ENCODE data around the gene SEMA6C.
"Not testable (repeated sequence)": the region's sequence is repeated elsewhere in the genome, so short reads cannot be mapped to it uniquely, and the experiment has no call there.

The SEMA6C gene

DNA sequence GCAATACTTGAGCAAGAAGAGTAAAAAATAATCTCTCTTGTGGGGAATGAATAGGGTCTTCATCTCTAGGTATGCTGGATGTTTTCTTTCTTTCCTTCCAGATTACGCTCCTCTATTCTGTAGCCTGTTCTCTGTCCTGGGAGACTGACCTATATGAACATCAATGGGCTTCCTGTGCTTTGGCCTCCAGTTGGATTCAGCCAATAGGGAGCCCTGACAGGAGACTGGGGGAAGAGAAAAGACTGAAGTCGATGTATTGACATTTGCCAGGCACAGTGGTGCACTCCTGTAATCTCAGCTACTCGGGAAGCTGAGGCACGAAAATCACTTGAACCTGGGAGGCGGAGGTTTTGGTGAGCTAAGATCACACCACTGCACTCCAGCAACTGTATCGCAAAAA, 17.6 kb downstream of the SEMA6C start:
- ATAC-seq (replicated peaks) (no peak), DNase-seq (no peak)
- peaks cover 0 to 10% of the 10 kb centered on the region in 2 donors for H3K36me3 Mint-ChIP-seq
- H3K27ac Mint-ChIP-seq = no peak overlapping the region
- no peak overlapping the region for H3K4me3 Mint-ChIP-seq
- H3K27me3 Mint-ChIP-seq = no peaks in the 10 kb centered on the region
- H3K9me3 Mint-ChIP-seq = no peaks in the 10 kb centered on the region
- peaks cover 3 to 7% of the 10 kb centered on the region in 2 donors for H3K4me1 Mint-ChIP-seq

DNA sequence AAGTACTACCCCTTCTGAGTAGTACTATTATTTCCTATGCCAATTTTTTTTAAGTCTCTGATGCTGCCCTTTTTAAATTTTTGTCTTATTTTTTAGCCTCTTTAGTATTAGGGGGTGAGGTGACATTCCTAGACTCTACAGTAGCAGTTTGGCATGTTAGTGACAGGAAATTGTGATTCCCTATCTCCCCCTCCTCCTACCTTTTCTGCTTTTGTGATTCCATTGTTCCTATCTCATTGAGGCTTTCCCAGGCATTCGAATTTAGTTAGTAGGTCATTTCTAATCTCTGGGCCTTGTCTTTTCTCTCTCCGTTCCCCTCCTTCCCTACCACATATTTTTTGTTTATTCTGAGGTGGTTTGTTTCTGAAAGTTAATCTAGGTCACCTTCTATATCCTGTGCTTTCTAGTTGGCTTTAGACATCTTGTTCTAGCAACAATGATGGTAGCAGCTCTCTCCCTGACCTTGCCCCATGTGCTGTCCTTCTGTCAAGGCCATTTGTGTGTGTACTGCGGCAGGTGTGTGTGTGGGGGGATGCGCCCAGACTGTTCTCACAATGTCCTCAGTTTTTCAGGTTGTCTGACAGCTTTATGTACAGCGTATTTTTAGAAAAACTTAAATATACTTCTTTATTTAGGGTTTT, 21.5 kb downstream of the SEMA6C start:
- H3K27me3 Mint-ChIP-seq = no peaks in the 10 kb centered on the region
- no peak for ATAC-seq (replicated peaks)
- H3K36me3 Mint-ChIP-seq = peaks cover 0 to 21% of the 10 kb centered on the region in 2 donors
- H3K9me3 Mint-ChIP-seq = no peaks in the 10 kb centered on the region
- DNase-seq = no peak
- no peak overlapping the region for H3K27ac Mint-ChIP-seq
- no peak overlapping the region for H3K4me3 Mint-ChIP-seq
- no peaks in the 10 kb centered on the region for H3K4me1 Mint-ChIP-seq

DNA sequence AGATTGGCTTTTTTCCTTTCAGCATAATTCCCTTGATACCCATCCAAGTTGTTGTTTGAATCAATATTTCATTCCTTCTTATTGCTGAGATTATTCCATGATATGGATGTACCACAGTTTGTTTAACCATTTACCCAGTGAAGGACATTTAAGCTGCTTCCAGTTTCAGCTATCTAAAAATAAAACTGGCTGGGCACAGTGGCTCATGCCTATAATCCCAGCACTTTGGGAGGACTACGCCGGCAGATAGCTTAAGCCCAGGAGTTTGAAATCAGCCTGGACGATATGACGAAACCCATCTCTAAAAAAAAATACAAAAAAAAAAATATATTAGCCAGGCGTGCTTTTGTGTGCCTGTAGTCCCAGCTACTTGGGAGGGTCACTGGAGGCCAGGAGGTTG, 32.6 kb downstream of the SEMA6C start:
- ATAC-seq (replicated peaks) = no peak
- Mint-ChIP-seq H3K27me3 (no peaks in the 10 kb centered on the region), H3K36me3 (peaks cover 7 to 12% of the 10 kb centered on the region in 2 donors)

GRCh38 chr1:151108331-151108730, 38.1 kb downstream of the SEMA6C start:
- Mint-ChIP-seq H3K27ac (no peak overlapping the region), H3K27me3 (no peaks in the 10 kb centered on the region), H3K4me1 (no peaks in the 10 kb centered on the region), H3K9me3 (no peaks in the 10 kb centered on the region), H3K36me3 (peaks cover 9 to 11% of the 10 kb centered on the region in 2 donors), H3K4me3 (no peak overlapping the region)
- ATAC-seq (replicated peaks) = no peak
- DNase-seq = no peak

More for the DNA sequence above, 32.6 kb downstream of the SEMA6C start:
- H3K27ac Mint-ChIP-seq = no peak overlapping the region
- H3K9me3 Mint-ChIP-seq = no peaks in the 10 kb centered on the region
- DNase-seq = no peak
- no peaks in the 10 kb centered on the region for H3K4me1 Mint-ChIP-seq
- H3K4me3 Mint-ChIP-seq = no peak overlapping the region

DNA sequence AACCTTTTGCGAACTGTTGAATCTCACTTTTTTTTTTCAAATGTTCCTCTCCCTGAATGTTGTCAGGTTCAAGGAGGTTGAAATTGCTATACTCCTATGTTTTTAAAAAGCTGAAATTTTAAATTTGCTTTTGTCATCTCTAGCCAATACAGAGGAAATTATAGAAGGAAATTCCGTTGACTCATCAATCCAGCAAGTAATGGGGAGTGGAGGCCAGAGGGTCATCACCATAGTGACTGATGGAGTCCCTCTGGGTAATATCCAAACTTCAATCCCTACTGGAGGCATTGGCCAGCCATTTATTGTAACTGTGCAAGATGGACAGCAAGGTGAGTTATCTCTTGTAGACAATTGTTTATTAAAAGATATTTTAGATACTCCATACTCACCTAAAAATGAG, 39.5 kb downstream of the SEMA6C start:
- ATAC-seq (replicated peaks) (no peak), DNase-seq (no peak)
- no peak overlapping the region for H3K27ac Mint-ChIP-seq
- H3K36me3 Mint-ChIP-seq = peaks cover 9 to 11% of the 10 kb centered on the region in 2 donors
- no peaks in the 10 kb centered on the region for H3K27me3 Mint-ChIP-seq
- no peaks in the 10 kb centered on the region for H3K9me3 Mint-ChIP-seq
- no peaks in the 10 kb centered on the region for H3K4me1 Mint-ChIP-seq
- H3K4me3 Mint-ChIP-seq = no peak overlapping the region

GRCh38 chr1:151104630-151105029, 41.8 kb downstream of the SEMA6C start:
- Mint-ChIP-seq H3K9me3 (no peaks in the 10 kb centered on the region), H3K27me3 (no peaks in the 10 kb centered on the region), H3K4me1 (no peaks in the 10 kb centered on the region), H3K27ac (no peak overlapping the region), H3K36me3 (peaks cover 7% of the 10 kb centered on the region in 2 donors), H3K4me3 (no peak overlapping the region)
- DNase-seq (no peak), ATAC-seq (replicated peaks) (no peak)

DNA sequence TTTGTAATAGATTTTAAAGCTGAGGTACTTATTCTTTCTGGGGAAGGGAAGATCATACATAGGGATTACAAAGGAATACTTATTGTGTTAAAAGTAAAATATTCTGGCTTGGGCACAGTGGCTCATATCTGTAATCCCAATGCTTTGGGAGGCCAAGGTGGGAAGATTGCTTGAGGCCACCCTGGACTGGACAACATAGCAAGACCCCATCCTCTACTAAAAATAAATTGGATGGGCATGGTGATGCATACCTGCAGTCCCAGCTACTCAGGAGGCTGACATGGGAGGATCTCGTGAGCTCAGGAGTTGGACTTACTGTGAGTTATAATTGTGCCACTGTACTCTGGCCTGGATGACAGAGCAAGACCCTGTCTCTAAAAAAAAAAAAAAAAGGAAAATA, 48.3 kb downstream of the SEMA6C start:
- Mint-ChIP-seq H3K4me1 (no peaks in the 10 kb centered on the region), H3K9me3 (no peaks in the 10 kb centered on the region), H3K36me3 (peaks cover 0 to 6% of the 10 kb centered on the region in 2 donors), H3K27me3 (no peaks in the 10 kb centered on the region), H3K4me3 (no peak overlapping the region), H3K27ac (no peak overlapping the region)
- DNase-seq (no peak), ATAC-seq (replicated peaks) (no peak)

DNA sequence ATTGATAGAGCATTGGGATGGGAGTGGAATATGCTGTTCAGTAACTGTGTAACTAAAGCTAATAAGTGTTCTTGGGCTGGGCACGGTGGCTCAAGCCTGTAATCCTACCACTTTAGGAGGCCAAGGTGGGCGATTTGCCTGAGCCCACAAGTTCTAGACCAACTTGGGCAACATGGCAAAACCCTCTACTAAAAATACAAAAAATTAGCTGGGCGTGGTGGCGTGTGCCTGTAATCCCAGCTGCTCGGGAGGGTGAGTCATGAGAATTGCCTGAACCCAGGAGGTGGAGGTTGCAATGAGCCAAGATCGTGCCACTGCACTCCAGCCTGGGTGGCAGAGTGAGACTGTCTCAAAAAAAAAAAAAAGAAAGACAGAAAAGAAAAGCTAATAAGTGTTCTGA, 49.0 kb downstream of the SEMA6C start:
- not testable (repeated sequence) for ATAC-seq (replicated peaks); H3K4me1 Mint-ChIP-seq; H3K27me3 Mint-ChIP-seq; DNase-seq; H3K9me3 Mint-ChIP-seq; H3K4me3 Mint-ChIP-seq; H3K27ac Mint-ChIP-seq
- H3K36me3 Mint-ChIP-seq = peaks cover 0 to 10% of the 10 kb centered on the region in 2 donors

DNA sequence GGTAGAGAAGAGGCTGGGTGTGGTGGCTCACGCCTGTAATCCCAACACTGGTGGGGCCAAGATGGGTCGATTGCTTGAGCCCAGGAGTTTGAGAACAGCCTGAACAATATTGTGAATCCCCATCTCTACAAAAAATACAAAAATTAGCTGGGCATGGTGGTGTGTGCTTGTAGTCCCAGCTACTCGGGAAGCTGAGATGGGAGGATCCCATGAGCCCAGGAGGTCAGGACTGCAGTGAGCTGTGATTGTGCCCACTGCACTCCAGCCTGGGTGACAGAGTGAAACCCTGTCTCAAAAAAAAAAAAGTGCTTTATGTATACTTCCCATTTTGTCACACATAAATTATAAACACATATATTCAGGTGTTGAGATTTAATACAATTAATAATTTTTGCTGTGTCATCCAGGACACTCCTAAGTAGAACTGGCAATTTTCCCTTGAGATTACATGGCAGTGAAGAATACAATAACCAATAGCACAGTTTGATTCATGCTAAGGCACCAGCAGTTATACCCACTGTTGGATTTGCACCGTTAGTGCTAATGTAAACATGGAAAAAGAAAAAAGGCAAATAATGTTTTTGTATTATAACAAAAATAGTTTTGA, 60.4 kb downstream of the SEMA6C start:
- no peak overlapping the region for H3K4me3 Mint-ChIP-seq

More for the DNA sequence above, 60.4 kb downstream of the SEMA6C start:
- H3K27ac Mint-ChIP-seq = no peak overlapping the region
- no peaks in the 10 kb centered on the region for H3K9me3 Mint-ChIP-seq
- H3K36me3 Mint-ChIP-seq = peaks cover 5 to 7% of the 10 kb centered on the region in 2 donors
- peaks cover 3 to 10% of the 10 kb centered on the region in 2 donors for H3K4me1 Mint-ChIP-seq
- ATAC-seq (replicated peaks) (no peak), DNase-seq (no peak)
- no peaks in the 10 kb centered on the region for H3K27me3 Mint-ChIP-seq

Measured in stimulated activated naive B cell treated with anti-CD40 and anti-IgM and Interleukin-4, amounts not matched to agents 10 μg/mL and 1 μg/mL and 100 μg/mL, for 72 hours (primary cell).